ENCODE results near the gene IDH1.

IDH1 gene

GRCh38 chr2:208189069-208189809 is 65.6 kb downstream of the IDH1 start:
- Histone ChIP-seq H3K27me3 (ENCODE audit: control insufficient read depth in 2 of 2, insufficient read depth in 2 of 2, low read length in 2 of 2) (no peaks in the 10 kb centered on the region), H3K9me3 (ENCODE audit: control insufficient read depth in 2 of 2, low read length in 2 of 2) (no peaks in the 10 kb centered on the region), H3K4me3 (ENCODE audit: low read length in 2 of 2) (no peak overlapping the region), H3K4me1 (ENCODE audit: control insufficient read depth in 2 of 2, insufficient read depth in 2 of 2, low read length in 2 of 2) (no peaks in the 10 kb centered on the region), H3K36me3 (ENCODE audit: control insufficient read depth in 2 of 2, insufficient read depth in 2 of 2, low read length in 2 of 2) (no peaks in the 10 kb centered on the region), H3K27ac (ENCODE audit: low read depth in 2 of 2, low read length in 2 of 2) (no peak overlapping the region), H3K9ac (ENCODE audit: low read depth in 1 of 2, low read length in 2 of 2) (no peak overlapping the region)

- H3K27ac ChIP-seq (ENCODE audit: low read depth in 2 of 2, low read length in 2 of 2): no peak overlapping the region
- no peaks in the 10 kb centered on the region for H3K27me3 ChIP-seq (ENCODE audit: control insufficient read depth in 2 of 2, insufficient read depth in 2 of 2, low read length in 2 of 2)
- no peaks in the 10 kb centered on the region for H3K36me3 ChIP-seq (ENCODE audit: control insufficient read depth in 2 of 2, insufficient read depth in 2 of 2, low read length in 2 of 2)
- H3K4me3 ChIP-seq (ENCODE audit: low read length in 2 of 2): no peak overlapping the region
- no peak overlapping the region for H3K9ac ChIP-seq (ENCODE audit: low read depth in 1 of 2, low read length in 2 of 2)
- no peaks in the 10 kb centered on the region for H3K9me3 ChIP-seq (ENCODE audit: control insufficient read depth in 2 of 2, low read length in 2 of 2)
- H3K4me1 ChIP-seq (ENCODE audit: control insufficient read depth in 2 of 2, insufficient read depth in 2 of 2, low read length in 2 of 2): no peaks in the 10 kb centered on the region
These were observed 68.0 kb downstream of the IDH1 start for GRCh38 chr2:208186893-208187292.

DNA sequence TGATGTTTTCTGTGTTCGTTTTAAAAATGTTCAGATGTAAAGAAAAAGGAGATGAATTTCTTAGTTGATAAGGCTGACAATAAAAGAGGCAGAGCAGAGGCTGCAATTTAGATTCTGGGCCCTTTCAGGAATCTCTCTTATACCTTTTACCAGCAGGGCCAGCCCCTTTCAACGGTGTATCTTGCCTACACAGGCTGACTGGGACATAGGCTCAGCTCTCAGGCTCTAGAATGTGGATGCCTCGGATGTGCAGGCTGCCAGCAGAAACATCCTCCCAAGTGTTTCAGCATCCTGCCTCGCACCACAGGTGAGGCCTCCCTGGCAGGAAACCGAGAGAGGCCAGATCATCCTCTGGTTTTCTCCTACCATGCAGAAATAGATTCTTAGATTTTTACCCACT is 68.4 kb downstream of the IDH1 start:
- Histone ChIP-seq H3K36me3 (ENCODE audit: control insufficient read depth in 2 of 2, insufficient read depth in 2 of 2, low read length in 2 of 2) (no peaks in the 10 kb centered on the region), H3K9me3 (ENCODE audit: control insufficient read depth in 2 of 2, low read length in 2 of 2) (no peaks in the 10 kb centered on the region), H3K27ac (ENCODE audit: low read depth in 2 of 2, low read length in 2 of 2) (no peak overlapping the region), H3K9ac (ENCODE audit: low read depth in 1 of 2, low read length in 2 of 2) (no peak overlapping the region), H3K27me3 (ENCODE audit: control insufficient read depth in 2 of 2, insufficient read depth in 2 of 2, low read length in 2 of 2) (no peaks in the 10 kb centered on the region), H3K4me1 (ENCODE audit: control insufficient read depth in 2 of 2, insufficient read depth in 2 of 2, low read length in 2 of 2) (no peaks in the 10 kb centered on the region), H3K4me3 (ENCODE audit: low read length in 2 of 2) (no peak overlapping the region)
